GM12874 (cell line): ENCODE results near the gene SAMD1.

Experiments used
- CTCF ChIP-seq: IDR thresholded peaks from 2 replicates; pipeline ENCODE4 v1.5.1; 2011; ENCODE audit warnings: low read depth, mild to moderate bottlenecking, control low read depth, low read length, moderate library complexity; ENCODE audit not compliant: insufficient read depth

The SAMD1 gene

GRCh38 chr19:14085309-14085995 is 5.1 kb downstream of the SAMD1 start, which contains the start of gene C19orf67:
Gene C19orf67 (minus strand): TSS chr19:14085783. CDS start chr19:14085627, 156 bp downstream.
- no peak for TF ChIP-seq CTCF

- no peak for TF ChIP-seq CTCF
Measured at GRCh38 chr19:14082675-14082960, 7.9 kb downstream of the SAMD1 start.

- TF ChIP-seq CTCF = no peak
Measured at GRCh38 chr19:14081797-14082674, 8.5 kb downstream of the SAMD1 start.

GRCh38 chr19:14080887-14081796 is 9.4 kb downstream of the SAMD1 start:
- no peak for TF ChIP-seq CTCF

GRCh38 chr19:14078411-14078810 is 12.1 kb downstream of the SAMD1 start:
- no peak for TF ChIP-seq CTCF

- no peak for TF ChIP-seq CTCF
Measured at GRCh38 chr19:14073925-14074838, 16.4 kb downstream of the SAMD1 start.
